OCI-LY7 (cell line): Measurements from ENCODE around the gene ARID5A.

Experiments
- CTCF ChIP-seq: fragments of 200-600 bp; sonication (generic); conservative IDR thresholded peaks from 2 replicates; pipeline ENCODE4 v1.5.1; 2014; ENCODE audit warnings: mild to moderate bottlenecking, antibody characterized with exemption, low read length, moderate library complexity, mixed read lengths
- EZH2phosphoT487 ChIP-seq: fragments of 200-600 bp; sonication (generic); IDR thresholded peaks from 2 replicates; pipeline ENCODE4 v1.6.1; 2018; ENCODE audit warnings: low read depth, borderline replicate concordance, mild to moderate bottlenecking, mixed run types, antibody characterized with exemption, low read length, moderate library complexity, mixed read lengths

DNA sequence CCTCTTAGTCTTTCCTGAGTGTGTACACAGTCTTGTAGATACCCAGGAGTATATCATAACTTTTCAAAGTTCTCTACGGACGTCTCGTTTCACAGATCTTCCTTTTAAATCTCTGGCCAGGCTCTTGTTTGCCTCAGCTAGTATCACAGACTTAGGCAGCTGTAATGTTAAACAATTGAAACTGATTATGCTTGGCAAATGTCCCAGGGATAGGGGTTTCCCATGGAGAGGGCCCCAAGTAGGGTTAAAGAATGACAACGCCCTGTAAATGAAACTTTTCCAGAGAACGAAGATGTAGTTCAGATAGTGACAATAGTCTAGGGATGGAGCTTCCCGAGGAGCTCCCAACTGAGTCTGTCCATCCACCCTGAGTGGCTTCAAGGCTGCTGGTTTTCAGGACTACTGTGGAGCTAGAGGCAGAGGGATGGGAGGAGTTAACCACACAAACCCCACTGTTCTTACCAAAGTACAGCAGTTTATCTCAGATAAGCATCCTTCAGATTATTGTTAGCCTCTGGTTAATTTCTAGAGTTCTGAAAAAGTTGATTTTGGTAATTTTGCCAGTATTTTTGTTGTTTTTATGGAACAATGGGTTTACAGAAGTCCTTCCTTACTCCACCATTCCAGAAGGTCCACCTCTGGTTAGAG lies 40.4 kb upstream of the ARID5A start:
- no peak for TF ChIP-seq CTCF
- TF ChIP-seq EZH2phosphoT487 = no peak
